HS-27A (cell line): ENCODE measurements around the gene GMCL2.

Source experiments
- DNase-seq: peaks from one replicate; pipeline ENCODE4 v3.0.0-alpha.2; 2012; ENCODE audit warnings: low read depth, missing footprints

GMCL2 gene

DNA sequence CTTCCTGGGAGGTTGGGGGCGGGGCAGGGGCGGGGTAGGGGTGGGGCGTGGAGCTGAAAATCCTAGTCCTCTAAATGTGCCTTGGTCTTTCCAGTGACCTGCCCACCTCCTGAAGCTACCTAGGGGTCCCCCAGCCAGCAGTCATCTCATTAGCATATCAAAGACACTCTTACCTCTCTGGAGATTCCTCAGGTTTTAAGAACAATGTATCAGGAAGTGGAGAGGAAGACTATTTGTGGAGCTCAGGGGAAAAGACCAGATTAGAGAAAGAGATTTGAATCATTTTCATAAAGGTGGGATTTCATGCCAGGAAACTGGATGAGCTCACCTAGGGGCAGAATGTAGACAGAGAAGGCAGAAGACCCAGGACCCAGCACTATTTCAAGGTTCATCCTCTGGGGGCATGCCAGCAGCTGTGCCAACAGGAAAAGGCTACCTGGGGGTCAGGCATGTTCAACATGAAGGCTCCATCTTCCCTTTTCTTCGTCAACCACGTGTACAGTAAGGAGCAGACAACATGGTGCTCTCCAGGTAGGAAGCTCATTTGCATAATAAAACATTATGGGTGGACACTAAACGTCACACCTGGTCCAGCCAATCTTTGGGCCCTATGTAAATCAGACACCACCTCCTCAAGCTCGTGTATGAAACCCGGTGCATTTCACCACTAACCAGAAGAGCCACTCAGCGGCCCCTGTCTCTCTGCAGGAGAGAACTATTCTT, 6.9 kb downstream of the GMCL2 start:
- no peak for DNase-seq

DNA sequence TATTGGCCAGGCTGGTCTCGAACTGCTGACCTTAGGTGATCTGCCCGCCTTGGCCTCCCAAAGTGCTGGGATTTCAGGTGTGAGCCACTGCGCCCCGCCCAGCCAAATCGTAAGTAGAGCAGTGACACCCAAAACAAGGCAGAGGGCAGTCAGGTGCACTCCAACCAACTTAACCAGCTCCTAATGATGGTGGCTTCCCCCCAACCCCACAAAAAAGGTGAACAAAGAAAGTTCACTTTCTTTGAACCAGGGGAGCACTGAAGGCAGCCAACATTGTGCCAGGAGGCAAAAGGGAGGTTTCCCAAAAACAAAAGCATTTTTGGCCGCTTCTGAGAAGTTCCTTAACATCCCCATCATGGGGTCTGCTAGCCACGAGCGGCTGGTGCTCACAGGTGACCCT, 9.6 kb downstream of the GMCL2 start:
- DNase-seq, result no peak

DNA sequence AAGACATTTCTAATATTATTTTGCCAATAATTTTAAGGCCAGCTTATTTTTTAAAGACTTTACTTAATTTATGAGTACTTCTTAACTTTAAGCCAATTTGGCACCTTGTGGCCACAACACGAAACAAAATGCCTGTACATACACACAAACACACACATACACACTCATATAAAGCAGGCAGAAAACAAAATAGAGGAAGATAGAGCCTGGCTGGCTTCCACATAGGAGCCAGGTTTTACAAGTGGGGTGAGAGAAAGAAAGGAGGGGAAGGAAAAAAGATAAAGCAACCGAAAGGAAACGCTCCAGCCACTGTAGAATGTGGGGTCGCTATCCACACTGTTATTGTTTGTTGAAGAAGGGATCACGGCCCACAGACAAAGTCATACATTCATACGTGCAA, 10.4 kb downstream of the GMCL2 start:
- no peak for DNase-seq

DNA sequence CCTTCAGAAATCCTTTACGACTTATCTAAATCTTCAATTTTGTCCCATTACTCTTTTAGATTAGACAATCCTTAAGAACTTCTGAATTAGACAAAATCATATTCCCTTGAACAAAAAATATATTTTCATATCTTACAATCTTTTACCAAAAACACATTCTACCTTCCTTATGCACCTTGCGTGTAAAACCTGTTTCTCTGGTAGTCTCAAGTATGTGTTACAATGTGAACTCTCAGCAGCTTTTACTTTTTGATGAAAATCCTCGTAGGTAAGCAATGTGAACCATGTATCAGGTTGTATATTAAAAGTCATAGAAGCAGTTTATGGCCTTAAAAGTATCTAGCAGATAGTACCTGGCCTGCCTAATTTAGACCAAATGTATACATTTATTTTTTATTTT, 12.7 kb downstream of the GMCL2 start:
- no peak for DNase-seq

DNA sequence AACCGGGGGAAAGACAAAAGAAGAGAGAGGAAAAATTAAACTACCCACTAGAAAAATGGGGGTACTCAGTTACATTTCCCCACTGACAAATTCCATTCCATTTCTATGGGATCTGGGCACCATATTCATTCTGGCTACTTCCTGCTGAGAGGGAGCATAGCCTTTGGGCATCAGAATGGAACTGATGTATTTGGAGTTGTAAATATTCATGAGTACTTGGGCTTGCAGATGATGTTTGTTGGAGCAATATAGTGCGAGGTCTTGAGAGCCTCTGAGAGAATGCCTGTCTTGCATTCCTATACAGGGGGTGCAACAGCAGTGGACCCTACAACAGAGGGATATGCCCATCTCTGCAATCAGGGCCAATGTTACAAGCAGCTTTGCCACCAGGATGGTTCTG, 16.7 kb downstream of the GMCL2 start:
- no peak for DNase-seq

DNA sequence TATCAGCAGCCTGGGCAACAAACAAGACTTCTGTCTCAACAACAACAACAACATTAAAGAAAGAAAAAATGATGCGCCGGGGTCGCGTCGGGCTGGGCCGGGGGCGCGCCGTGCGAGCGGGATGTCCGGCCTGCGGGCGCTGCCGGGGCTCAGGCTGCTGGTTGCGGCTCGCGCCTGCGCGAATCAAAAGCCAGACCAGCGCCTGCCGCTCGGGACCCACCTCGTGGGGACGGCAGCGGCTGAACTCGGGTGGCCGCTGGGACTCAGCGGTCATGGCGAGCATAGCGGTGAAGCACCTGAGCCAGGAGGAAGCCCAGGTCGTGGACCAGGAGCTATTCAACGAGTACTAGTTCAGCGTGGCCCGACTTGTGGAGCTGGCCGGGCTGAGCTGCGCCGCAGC, 21.6 kb downstream of the GMCL2 start:
- DNase-seq, result no peak

DNA sequence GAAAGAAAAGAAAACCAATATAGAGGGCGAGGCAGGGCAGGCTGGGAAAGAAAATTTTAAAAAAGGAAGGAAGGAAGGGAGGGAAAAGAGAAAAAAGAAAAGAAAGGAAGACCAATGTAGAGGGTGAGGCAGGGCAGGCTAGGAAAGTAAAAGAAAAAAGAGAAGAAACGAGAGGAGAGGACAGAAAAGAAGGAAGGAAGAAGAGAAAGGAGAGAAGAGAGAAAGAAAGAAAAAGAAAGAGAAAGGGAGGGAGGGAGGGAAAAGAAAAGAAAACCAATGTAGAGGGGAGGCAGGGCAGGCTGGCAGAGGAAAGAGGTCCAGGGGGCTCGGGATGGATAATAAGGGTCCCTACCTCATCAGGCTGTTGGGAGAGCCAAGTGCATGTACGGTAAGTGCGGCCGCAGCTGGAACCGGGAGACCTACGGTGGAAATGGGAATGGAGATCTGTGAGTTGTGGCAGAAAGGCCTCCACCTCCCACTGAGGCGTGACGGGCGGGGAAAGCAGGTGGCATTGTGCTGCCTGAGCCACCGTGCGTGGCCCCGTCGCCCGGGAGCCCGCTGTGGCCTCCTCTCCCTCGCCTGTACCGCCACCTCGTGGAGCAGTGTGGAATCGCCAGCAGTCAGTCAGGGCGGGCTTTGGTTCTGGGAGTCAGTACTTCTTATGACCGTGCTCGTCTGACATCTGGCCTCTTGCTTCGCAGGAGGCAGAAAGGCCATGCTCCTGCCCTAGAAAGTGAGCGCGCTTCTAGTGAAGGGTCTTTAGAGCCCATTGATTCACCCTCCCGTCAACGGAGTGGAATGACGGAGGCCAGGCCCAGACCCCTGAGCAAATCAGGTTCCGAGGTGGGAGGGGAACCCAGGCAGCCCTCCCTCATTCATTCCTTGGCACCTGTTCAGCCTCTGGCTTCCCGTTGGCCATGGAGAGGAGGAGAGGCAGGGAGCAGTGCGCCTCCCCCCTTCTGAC, 23.1 kb downstream of the GMCL2 start:
- DNase-seq, result no peak

DNA sequence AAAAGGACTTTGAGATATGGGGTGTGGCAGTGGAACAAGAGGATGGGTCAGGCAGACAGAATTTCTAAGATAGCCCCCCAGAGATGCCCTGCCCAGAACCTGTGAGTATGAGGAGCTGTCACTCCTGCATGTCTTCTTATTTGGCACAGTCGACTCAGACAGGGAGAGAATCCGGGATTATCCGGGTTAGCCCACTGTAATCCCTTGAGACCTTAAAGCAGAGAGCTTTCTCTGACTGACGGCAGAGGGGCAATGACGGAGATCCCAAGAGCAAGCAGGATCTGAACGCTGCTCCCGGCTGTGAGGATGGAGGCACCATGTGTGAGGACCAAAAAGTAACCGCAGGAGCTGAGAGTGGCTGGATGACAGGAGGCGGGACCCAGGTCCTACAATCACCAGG, 24.7 kb downstream of the GMCL2 start:
- no peak for DNase-seq

DNA sequence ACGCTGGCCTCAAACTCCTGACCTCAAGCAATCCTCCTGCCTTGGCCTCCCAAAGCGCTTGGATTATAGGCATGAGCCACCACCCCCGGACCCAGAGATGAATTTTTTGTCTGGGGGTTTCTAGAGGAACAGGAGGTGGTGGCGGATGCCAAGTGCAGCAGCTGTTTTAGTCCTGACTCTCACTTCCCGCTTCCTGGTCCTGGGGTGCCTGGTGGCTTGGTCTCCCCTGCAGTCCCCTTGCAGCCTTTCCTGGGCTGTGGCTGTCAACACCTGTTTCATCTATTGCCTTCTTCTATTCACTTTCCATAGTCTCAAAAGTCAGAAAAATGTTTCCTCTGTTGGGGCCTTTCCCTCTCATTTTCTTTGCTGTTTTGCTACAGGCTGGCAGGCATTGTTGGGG, 27.0 kb downstream of the GMCL2 start:
- no peak for DNase-seq

DNA sequence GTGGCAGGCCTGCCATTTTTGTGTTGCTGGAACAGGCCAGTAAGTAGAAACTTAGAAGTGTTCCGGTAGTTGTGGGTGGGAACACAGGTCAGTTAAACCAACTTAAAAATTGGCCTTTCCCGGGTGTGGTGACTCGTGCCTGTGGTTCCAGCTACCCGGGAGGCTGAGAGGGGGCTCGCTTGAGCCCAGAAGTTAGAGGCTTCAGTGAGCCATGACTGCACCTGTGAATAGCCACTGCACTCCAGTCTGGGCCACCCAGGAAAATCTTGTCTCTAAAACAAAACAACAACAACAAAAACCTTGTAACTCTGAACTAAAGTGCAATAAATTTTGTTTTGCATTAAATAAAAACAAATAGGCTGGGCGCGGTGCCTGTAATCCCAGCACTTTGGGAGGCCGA, 32.1 kb downstream of the GMCL2 start:
- DNase-seq, result no peak

DNA sequence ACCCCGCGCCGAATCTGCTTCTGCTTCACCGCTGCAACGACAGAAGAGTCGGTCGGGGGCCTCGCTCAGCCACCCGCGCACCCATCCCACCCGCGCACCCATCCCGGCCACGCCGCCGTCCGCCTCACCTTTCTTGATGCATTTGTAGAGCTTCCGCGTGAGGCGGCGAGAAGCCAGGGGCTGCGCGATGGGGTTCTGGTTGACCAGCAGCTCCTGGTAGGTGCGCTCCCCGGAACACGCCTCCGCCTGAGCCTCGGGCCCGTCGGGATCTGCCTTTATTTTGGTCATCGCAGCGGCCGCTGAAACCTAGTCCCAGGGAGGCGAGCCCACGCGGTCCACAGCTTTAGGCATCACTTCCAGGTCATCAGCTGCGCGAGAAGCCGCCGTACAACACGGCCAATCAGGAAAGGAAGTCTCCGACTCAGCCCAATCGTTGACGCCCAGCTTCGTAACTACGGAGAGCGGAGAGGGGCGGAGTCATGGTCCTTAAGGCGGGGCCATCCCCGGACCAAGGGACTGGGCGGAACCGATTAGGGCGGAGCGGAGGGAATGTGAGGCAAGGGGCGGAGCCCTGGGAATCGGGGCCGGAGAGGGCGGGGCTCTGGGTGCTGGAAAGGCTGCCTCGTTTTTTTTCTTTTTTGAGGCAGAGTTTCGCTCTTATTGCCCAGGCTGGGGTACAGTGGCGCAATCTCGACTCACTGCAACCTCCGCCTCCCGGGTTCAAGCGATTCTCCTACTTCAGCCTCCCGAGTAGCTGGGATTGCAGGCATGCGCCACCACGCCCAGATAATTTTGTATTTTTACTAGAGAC, 33.4 kb downstream of the GMCL2 start, which contains the start of gene NHP2:
Gene NHP2 (minus strand): TSS at position 356 of the 811 bp plus-strand sequence. CDS start 68 bp downstream, at position 288.
- DNase-seq, result peak; percentile 77

DNA sequence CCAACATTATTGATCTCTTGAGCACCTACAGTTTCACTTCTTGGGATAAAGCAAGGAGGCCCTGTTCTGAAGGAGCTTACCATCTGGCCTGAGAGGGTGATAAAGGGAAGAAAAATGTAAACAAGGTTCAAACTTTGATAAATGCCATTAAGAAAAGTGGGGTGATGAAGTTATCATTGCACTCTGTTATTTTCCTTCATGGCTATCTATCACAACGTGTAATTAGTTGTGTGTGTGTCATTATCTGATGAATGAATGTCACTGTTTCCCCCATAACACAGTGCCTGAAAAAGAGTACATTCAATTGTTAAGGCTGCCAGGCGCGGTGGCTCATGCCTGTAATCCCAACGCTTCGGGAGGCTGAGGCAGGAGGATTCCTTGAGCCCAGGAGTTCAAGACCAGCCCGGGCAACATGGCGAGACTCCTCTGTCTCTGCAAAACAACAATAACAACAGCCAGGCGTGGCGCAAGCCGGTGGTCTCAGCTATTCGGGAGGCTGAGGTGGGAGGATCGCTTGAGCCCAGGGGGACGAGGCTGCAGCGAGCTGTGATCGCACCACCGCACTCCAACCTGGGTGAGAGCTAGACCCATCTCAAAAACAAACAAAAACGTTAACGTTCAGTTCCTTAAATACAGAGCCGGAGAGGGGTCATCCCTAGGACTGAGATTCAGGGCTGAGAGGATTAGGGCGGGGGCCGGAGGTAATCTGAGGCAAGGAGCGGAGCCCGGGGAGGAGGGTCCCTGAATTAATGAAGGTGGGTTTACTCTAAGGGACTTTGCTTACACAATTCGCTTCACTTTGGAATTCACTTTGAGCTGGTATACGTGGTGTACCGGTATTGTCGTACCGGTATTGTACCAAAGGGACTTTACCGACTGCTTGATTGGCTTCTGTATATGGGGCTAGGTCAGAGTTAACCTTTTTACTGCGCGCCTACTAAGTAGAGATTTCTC, 34.4 kb downstream of the GMCL2 start:
- no peak for DNase-seq

DNA sequence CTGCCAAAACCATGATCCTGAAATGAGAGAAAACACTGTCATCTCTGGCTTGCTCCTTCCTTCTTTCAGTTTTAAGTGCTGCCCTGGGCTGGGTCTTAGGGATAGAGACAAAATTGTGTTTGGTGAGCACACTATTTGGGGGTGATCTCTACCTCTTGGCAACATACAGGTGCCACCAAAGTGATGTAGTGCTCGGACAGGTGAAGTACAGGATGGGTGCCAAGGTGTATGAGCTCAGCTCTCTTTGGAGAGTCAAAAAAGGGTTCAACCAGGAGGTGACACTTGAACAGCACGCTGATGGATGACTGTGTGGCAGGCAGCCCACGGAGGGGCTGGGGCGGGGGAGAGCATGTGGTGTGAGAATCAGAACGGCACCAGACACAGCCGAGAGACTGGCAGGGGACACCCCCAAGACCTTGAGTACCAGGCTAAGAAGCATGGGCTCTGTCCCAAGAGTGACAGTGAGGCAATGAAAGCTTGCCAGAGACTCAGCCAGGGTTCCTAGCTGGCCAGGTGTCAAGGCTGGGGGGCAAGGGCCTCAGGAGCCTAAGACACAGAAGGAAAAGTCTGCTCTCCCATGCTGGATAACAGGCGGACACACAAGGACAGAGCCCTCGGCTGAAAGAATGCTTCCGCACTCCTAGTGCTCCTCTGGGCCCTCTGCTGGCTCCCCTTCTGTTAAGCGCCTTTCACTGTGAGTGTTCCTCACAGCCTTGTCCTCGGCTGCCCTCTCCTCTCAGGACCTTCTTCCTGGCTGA, 36.0 kb downstream of the GMCL2 start:
- no peak for DNase-seq

DNA sequence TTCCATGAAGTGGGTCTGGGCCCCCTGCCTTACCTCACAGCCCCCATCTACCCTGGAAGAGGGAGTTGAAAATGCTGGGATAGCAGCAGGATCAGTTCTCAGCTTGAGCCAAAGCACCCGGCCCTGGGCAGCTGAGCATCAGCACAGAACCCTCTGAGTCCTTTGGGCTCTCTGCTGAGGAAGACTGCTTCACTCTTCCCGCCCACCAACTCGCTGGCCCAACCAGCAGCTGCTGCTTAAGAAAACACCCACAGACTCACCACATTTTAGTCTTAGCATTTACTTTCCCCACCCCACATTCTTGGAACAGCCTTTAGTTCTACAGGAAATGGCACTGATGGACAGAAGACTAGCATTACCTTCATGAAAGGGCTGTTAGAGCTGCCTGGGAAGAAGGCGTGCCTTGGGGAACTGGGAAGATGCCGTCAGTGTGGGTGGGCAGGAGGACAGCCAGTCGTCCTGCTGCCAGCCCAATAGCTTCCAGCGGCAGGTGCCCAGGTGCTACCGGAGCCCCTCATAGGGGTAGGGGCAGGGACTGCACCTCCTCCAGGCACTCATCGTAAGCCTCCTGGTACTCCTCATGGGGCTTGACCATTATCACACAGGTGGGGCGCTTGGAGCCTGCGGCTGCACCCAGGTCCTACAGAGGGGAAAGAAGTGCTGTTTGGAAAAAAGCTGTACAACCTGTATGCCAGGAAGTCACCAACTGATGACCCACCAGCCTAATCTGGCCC, 37.8 kb downstream of the GMCL2 start:
- no peak for DNase-seq

DNA sequence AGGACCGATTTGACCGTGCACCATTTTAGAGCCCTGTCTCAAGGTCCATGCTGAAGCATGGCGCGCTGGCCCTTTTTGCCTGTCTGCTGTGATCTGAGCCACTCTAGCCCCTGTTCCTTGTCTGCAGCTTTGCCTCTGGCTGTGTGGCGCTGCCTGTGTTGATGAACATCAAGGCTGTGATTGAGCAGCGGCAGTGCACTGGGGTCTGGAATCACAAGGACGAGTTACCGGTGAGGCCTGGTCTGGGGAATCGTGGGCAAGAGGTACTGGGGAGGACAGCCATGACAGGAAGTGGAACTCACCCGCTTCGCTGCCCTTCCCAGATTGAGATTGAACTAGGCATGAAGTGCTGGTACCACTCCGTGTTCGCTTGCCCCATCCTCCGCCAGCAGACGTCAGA, 39.8 kb downstream of the GMCL2 start:
- DNase-seq, result no peak

DNA sequence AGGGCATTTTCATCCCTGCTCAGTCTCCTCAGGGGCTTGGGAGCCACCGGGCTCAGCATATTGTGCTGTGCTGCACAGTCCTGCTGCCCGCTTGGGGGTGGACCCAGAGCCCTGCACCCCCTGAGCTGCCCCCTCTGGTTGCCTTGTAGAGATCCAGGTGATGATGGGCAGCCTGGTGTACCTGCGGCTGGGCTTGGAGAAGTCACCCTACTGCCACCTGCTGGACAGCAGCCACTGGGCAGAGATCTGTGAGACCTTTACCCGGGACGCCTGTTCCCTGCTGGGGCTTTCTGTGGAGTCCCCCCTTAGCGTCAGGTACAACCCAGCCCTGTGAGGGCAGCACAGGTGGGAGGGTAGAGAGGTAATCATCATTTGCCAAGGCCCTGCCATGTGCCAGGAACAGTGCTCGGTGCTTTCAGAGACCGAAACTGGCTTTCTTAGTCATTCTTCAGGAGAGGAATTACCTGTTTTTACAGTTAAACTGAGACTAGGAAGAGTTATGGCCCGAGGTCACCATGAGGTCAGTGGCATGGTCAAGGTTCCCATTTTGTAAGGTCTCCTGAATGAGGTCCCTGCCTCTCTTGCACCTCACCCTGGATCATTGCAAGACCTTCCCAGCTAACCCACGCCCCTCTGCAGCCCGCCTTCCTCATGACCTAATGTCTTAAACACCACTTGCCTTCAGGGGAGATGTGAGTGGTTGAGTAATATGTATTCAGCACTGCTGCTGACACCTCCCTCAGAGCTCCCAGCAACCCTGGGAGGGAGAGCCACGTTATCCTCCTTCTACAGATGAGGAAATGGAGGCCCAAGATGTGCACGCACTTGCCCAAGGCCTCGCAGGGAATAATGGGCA, 41.0 kb downstream of the GMCL2 start:
- no peak for DNase-seq

DNA sequence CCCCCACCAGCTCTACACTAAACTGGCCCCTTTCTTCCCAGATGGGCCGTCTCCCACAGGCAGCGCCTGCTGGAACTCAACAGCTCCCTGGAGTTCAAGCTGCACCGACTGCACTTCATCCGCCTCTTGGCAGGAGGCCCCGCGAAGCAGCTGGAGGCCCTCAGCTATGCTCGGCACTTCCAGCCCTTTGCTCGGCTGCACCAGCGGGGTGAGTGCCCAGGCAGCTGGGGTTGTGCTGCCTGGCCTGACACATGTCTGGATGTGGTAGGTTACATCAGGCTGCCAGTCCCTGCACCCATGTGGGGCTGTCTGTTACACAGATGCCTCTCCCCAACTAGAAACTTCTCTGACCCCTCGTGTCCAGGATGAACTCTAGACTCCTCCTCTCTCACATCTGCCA, 43.3 kb downstream of the GMCL2 start:
- DNase-seq, result no peak

DNA sequence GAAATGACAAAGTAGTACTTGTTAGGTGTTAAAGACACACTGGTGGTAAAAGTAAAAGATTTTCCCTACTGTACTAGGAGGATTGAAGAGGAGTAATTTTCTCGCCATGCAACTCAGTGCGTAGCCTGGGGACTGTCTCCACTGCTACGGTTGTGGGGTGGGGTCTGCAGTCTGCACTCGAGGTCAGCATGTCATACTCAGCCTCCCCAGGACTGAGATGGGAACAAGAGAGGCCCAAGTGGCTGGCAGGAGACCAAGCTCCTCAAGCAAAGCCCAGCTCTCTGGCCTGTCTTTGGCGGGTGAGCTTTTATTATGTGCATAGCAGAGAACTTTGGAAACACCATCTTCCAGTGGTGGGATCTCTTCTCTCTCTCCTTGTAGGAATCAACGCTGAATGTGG, 43.9 kb downstream of the GMCL2 start:
- no peak for DNase-seq

DNA sequence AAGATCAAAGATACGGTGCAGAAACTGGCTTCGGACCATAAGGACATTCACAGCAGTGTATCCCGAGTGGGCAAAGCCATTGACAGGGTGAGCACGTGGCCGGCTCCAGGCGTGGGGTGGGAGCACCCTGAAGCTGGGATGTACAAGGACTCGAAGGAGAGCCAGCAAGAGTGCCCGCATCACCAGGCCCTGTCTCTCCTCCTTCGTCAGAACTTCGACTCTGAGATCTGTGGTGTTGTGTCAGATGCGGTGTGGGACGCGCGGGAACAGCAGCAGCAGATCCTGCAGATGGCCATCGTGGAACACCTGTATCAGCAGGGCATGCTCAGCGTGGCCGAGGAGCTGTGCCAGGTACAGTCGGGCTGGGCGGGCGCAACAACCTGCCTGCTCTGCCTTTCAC, 44.5 kb downstream of the GMCL2 start:
- no peak for DNase-seq
